ENCODE measurements around the gene MPP3.
A peak's percentile ranks its signal among the peaks of the same experiment; 100 is the strongest.

Gene MPP3

DNA sequence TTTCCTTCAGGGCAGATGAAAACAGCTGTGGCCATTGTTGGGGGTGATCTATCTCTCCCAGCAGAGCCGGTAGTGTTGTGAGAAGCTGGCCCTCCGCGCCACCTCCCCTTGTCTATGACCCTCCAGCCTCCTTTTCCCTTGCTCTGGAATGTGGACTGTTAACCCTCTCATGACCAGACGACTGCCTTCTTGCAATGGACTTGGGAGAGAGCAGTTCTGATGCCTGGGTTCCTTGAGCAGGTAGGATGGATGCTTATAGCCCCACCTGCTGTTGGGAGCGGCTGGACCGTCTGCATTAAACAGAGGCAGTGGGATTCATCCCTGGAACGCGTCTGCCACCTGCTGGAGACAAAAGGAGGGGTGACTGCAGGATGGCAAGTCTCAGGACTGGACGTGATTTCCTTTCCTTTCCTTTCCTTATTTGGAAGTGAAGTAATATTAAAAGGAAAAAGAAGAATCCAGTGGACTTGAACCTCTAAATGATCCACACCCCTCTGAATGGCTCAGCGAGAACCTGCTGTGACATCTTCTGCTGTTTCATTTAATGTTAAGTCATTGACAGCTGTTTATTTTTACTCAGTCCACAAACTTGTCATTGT, 72.6 kb downstream of the MPP3 start:
- ChIA-PET CTCF (interaction anchor here (0.6 to 22.0 kb wide), 36 partner anchors 9 to 1968 kb away, joined by 3 to 1463 read pairs (median 4); partner anchors contain the start of genes CD300LG and CFAP97D1), POLR2A (interaction anchor here (1.0 kb wide), 1 partner anchor 67 kb away, joined by 5 read pairs; no protein-coding TSS in a partner anchor)
- H3K4me3 ChIP-seq (ENCODE audit: low read depth, low read length), result no peak overlapping the region
- DNase-seq (ENCODE audit: low read depth, low spot score), result peak; percentile 65
- TF ChIP-seq, protein P1, sequence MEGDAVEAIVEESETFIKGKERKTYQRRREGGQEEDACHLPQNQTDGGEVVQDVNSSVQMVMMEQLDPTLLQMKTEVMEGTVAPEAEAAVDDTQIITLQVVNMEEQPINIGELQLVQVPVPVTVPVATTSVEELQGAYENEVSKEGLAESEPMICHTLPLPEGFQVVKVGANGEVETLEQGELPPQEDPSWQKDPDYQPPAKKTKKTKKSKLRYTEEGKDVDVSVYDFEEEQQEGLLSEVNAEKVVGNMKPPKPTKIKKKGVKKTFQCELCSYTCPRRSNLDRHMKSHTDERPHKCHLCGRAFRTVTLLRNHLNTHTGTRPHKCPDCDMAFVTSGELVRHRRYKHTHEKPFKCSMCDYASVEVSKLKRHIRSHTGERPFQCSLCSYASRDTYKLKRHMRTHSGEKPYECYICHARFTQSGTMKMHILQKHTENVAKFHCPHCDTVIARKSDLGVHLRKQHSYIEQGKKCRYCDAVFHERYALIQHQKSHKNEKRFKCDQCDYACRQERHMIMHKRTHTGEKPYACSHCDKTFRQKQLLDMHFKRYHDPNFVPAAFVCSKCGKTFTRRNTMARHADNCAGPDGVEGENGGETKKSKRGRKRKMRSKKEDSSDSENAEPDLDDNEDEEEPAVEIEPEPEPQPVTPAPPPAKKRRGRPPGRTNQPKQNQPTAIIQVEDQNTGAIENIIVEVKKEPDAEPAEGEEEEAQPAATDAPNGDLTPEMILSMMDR (IDR thresholded peaks at IDR 0.05; ENCODE audit: insufficient read depth, low read length, missing control alignments), result peak; percentile 94

DNA sequence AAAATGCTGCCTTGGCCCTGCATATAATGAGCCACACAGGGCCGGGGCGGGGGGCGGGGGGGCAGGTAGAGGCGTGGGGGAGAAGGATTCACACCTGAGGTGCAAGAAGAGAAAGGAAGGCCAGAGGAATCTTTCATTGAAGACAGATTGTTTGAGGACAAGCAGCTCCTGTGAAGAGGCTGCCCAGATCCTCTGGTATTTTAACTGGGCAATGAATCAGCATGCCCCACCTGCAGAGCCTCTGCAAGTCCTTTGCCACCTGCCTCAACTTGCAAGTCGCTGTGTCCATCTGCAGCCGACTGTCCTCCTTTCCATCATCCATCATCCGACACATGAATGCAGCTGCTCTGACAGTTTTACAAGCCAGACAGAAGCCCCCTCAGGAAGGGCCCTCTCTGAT, 73.1 kb downstream of the MPP3 start:
- POLR2A ChIA-PET, result interaction anchor here (1.0 kb wide), 1 partner anchor 66 kb away, joined by 5 read pairs; no protein-coding TSS in a partner anchor
- no peak for DNase-seq (ENCODE audit: low read depth, low spot score)
- no peak overlapping the region for H3K4me3 ChIP-seq (ENCODE audit: low read depth, low read length)
- TF ChIP-seq, protein P1 (IDR thresholded peaks at IDR 0.05; ENCODE audit: insufficient read depth, low read length, missing control alignments), result no peak
- CTCF ChIA-PET, result interaction anchor here (0.6 to 22.0 kb wide), 24 partner anchors 10 to 494 kb away, joined by 3 to 1463 read pairs (median 6); partner anchors contain the start of genes CD300LG and CFAP97D1

DNA sequence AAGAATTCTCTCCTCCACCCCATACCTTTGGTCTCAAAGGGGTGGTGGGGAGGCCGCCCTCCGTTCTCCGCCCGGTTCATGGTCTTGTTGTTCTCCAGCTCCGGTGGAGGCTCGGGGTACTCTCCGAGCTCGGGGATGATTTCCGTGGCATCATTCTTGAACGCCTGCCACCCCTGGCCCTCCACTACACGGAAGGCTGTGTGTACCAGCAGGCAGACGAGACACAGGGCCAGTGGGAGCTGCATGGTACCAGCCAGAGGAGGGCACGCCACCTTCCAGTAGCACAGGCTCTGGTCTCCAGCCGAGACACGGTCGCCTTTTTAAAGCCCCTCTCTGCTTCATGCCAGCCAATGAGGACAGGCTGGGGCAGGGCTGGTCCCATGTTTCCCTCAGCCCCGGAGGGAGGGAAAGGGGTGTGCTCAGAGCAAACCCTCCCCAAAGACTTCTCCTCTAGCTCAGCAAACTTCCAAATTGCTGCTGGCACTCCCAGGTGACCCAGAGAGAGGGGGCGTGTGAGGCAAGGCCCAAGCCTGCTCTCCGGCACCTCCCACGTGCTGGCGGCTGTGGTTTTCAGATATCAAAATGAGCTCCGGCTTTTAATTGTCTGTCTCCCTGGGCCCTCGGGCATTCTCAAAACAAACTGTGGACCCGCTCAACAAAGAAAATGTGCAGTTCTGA, 74.3 kb downstream of the MPP3 start, which contains the start of gene SOST:
SOST (minus strand) TSS at position 295 of the 678 bp plus-strand sequence; CDS start at position 245, 50 bp downstream.
- no peak within 1 kb of the TSS for H3K4me3 ChIP-seq (ENCODE audit: low read depth, low read length)
- CTCF ChIA-PET, result interaction anchor here (1.0 to 22.0 kb wide), 10 partner anchors 9 to 182 kb away, joined by 3 to 1463 read pairs (median 26); no protein-coding TSS in a partner anchor
- DNase-seq (ENCODE audit: low read depth, low spot score), result no peak
- TF ChIP-seq, protein P1 (IDR thresholded peaks at IDR 0.05; ENCODE audit: insufficient read depth, low read length, missing control alignments), result no peak
- POLR2A ChIA-PET, result no interaction called here

DNA sequence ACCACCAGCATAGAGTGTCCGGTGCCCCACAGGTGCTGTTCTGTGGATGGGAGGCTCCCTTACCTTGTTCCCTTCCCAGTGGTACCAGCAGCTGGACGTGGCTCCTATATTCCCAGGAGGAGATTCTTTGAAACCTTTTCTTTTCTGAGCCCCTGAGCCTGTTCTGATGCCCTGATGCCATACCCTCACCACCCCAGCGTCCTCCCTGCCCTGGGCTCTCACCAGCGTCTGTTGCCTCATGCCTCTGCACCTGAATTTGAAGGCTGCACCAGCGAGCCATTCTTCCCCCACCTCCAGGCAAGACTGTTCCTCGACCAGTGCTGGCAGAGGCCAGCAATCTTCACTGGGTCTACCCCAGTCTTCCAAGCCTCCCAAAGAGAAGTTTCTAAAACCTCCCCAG, 74.9 kb downstream of the MPP3 start:
- TF ChIP-seq, protein P1 (IDR thresholded peaks at IDR 0.05; ENCODE audit: insufficient read depth, low read length, missing control alignments), result no peak
- ChIA-PET CTCF (interaction anchor here (1.0 to 26.6 kb wide), 9 partner anchors 3 to 181 kb away, joined by 3 to 1463 read pairs (median 32); partner anchors contain the start of gene SOST), POLR2A (no interaction called here)
- no peak for DNase-seq (ENCODE audit: low read depth, low spot score)
- H3K4me3 ChIP-seq (ENCODE audit: low read depth, low read length), result no peak overlapping the region

DNA sequence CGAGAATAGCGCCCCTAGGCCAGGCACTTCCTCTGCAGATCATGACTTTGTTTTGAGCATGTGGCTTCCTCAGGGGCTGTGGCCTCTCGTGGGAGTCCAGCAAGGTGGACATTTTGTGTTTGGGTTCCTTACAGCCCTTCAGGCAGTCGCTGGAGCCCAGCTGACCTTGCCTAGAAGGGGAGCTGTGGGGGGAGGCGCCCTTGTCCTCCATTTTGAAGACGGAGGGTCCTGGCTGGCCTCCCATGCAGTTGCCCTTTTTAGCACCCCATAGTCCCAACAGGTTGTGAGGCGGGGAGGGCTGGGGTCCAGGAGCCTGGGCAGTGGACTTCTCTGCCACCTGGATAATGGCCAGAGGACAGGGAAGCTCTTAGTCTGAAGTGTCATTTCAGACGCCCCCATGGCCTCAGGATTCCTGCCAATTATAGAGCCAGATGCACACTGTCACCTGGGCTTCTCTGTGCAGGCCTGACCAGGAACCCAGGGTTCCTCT, 75.7 kb downstream of the MPP3 start:
- ChIA-PET POLR2A (no interaction called here), CTCF (interaction anchor here (2.3 to 26.6 kb wide), 6 partner anchors 3 to 181 kb away, joined by 7 to 1463 read pairs (median 232); partner anchors contain the start of gene SOST)
- H3K4me3 ChIP-seq (ENCODE audit: low read depth, low read length), result no peak overlapping the region
- TF ChIP-seq, protein P1 (IDR thresholded peaks at IDR 0.05; ENCODE audit: insufficient read depth, low read length, missing control alignments), result no peak
- no peak for DNase-seq (ENCODE audit: low read depth, low spot score)

DNA sequence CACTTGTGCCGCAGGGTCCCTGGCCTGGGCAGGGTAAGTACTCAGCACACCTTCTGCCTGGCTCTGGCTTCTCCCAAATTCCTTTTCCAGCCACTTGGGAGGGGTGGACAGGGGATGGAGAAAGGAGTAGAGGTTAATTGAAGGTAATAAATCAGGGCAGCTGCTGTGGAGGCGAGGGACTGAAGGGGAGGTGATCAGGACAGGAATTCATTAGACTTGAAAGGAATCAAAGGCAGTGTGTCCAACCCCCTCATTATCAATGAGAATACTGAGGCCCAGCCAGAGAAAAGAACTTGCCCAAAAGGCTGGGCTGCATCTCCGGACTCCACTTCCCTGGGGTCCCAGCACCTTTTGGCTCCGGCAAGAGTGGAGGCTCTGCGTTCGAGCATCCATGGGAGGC, 76.7 kb downstream of the MPP3 start:
- POLR2A ChIA-PET, result no interaction called here
- no peak overlapping the region for H3K4me3 ChIP-seq (ENCODE audit: low read depth, low read length)
- TF ChIP-seq, protein P1 (IDR thresholded peaks at IDR 0.05; ENCODE audit: insufficient read depth, low read length, missing control alignments), result no peak
- DNase-seq (ENCODE audit: low read depth, low spot score), result no peak
- CTCF ChIA-PET, result interaction anchor here (1.1 to 26.6 kb wide), 6 partner anchors 4 to 180 kb away, joined by 3 to 1463 read pairs (median 232); partner anchors contain the start of gene SOST

Data from AG04449 (cell line).